Forelimb muscle (tissue), 1 donor: ENCODE results near the gene SLC25A33. TPM values are rescaled to one million over a fixed set of nuclear protein-coding genes. Genes with fewer than 3 reads are reported as not detected.

ENCODE experiments used
- DNase-seq: peaks from one replicate; pipeline ENCODE4 v3.0.0-alpha.2; 2013; ENCODE audit warnings: low read depth
- polyA plus RNA-seq: library from polyadenylated mRNA; unstranded; fragments of 120-200 nt; gene quantifications from one replicate; pipeline ENCODE4 v1.2.1, GENCODE V29; 2013; ENCODE audit not compliant: insufficient read length

The SLC25A33 gene
- polyA plus RNA-seq, 1 donor: 1.3 TPM

- DNase-seq: peak; percentile 84
Observed at GRCh38 chr1:9588551-9589143, 49.4 kb downstream of the SLC25A33 start, which contains the start of gene TMEM201. Gene TMEM201 (plus strand): TSS chr1:9588911. CDS start chr1:9588931, 20 bp downstream.

- no peak for DNase-seq
Observed at GRCh38 chr1:9589144-9589718, 50.0 kb downstream of the SLC25A33 start.

- DNase-seq: no peak
Observed at GRCh38 chr1:9589719-9590157, 50.5 kb downstream of the SLC25A33 start.

- no peak for DNase-seq
Observed at GRCh38 chr1:9590201-9590600, 50.9 kb downstream of the SLC25A33 start.

- no peak for DNase-seq
Observed at GRCh38 chr1:9590945-9591668, 51.8 kb downstream of the SLC25A33 start.

- no peak for DNase-seq
Observed at GRCh38 chr1:9591669-9592509, 52.6 kb downstream of the SLC25A33 start.

- no peak for DNase-seq
Observed at GRCh38 chr1:9592510-9593075, 53.3 kb downstream of the SLC25A33 start.

GRCh38 chr1:9593147-9593491 is 53.9 kb downstream of the SLC25A33 start:
- no peak for DNase-seq

GRCh38 chr1:9593492-9594465 is 54.5 kb downstream of the SLC25A33 start:
- DNase-seq: peak; percentile 45

GRCh38 chr1:9594471-9595155 is 55.3 kb downstream of the SLC25A33 start:
- DNase-seq: no peak

- no peak for DNase-seq
Observed at GRCh38 chr1:9595156-9595967, 56.1 kb downstream of the SLC25A33 start.

GRCh38 chr1:9595968-9596340 is 56.7 kb downstream of the SLC25A33 start:
- DNase-seq: no peak

GRCh38 chr1:9596415-9597123 is 57.3 kb downstream of the SLC25A33 start:
- no peak for DNase-seq

- no peak for DNase-seq
Observed at GRCh38 chr1:9597361-9598315, 58.4 kb downstream of the SLC25A33 start.

- no peak for DNase-seq
Observed at GRCh38 chr1:9598316-9598700, 59.0 kb downstream of the SLC25A33 start.

GRCh38 chr1:9599741-9600140 is 60.5 kb downstream of the SLC25A33 start:
- DNase-seq: no peak
